ENCODE measurements around the gene OCRL. TPM values are rescaled to one million over a fixed set of nuclear protein-coding genes. Genes with fewer than 3 reads are reported as not detected.

The OCRL gene
- total and polyA plus RNA-seq, 2 of the 13 experiments (the other 11 are each of a cell fraction or from before 2014, with no cell fraction given) = 13.4 to 32.0 TPM

DNA sequence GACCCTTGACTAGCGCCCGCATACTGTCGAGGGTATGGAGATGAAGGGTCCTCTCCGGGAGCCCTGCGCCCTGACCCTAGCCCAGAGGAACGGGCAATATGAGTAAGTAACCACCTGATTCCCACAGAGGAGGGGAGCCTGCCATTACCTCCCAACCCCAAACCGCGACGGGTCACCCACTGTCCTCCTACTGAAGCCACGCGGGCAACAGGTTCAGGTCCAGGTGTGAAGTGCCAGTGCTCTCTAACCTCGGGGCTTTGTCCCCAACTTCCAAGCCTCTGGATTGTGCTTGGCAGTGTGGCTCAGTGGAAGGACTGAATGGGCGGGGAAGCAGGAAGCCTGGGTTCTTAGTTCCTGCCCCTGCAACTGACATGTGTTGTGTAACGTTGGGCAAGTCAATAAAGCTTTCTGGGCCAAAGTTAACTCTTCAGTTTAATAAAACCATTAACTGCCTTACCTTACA is 694 bp downstream of the OCRL start (continued):
- TF ChIP-seq, protein P1, sequence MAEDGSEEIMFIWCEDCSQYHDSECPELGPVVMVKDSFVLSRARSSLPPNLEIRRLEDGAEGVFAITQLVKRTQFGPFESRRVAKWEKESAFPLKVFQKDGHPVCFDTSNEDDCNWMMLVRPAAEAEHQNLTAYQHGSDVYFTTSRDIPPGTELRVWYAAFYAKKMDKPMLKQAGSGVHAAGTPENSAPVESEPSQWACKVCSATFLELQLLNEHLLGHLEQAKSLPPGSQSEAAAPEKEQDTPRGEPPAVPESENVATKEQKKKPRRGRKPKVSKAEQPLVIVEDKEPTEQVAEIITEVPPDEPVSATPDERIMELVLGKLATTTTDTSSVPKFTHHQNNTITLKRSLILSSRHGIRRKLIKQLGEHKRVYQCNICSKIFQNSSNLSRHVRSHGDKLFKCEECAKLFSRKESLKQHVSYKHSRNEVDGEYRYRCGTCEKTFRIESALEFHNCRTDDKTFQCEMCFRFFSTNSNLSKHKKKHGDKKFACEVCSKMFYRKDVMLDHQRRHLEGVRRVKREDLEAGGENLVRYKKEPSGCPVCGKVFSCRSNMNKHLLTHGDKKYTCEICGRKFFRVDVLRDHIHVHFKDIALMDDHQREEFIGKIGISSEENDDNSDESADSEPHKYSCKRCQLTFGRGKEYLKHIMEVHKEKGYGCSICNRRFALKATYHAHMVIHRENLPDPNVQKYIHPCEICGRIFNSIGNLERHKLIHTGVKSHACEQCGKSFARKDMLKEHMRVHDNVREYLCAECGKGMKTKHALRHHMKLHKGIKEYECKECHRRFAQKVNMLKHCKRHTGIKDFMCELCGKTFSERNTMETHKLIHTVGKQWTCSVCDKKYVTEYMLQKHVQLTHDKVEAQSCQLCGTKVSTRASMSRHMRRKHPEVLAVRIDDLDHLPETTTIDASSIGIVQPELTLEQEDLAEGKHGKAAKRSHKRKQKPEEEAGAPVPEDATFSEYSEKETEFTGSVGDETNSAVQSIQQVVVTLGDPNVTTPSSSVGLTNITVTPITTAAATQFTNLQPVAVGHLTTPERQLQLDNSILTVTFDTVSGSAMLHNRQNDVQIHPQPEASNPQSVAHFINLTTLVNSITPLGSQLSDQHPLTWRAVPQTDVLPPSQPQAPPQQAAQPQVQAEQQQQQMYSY (CRISPR knock-in tag; IDR thresholded peaks at IDR 0.05) = no peak
- no peak for TF ChIP-seq ZNF331 (CRISPR knock-in tag; IDR thresholded peaks at IDR 0.05)
- TF ChIP-seq, protein P2, sequence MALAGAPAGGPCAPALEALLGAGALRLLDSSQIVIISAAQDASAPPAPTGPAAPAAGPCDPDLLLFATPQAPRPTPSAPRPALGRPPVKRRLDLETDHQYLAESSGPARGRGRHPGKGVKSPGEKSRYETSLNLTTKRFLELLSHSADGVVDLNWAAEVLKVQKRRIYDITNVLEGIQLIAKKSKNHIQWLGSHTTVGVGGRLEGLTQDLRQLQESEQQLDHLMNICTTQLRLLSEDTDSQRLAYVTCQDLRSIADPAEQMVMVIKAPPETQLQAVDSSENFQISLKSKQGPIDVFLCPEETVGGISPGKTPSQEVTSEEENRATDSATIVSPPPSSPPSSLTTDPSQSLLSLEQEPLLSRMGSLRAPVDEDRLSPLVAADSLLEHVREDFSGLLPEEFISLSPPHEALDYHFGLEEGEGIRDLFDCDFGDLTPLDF (CRISPR knock-in tag; IDR thresholded peaks at IDR 0.05) = no peak
- no peak for TF ChIP-seq ZNF616 (CRISPR knock-in tag; IDR thresholded peaks at IDR 0.05; ENCODE audit: low read depth)
- TF ChIP-seq ZNF550 (CRISPR knock-in tag; IDR thresholded peaks at IDR 0.05; ENCODE audit: borderline replicate concordance) = no peak
- TF ChIP-seq, protein P3, sequence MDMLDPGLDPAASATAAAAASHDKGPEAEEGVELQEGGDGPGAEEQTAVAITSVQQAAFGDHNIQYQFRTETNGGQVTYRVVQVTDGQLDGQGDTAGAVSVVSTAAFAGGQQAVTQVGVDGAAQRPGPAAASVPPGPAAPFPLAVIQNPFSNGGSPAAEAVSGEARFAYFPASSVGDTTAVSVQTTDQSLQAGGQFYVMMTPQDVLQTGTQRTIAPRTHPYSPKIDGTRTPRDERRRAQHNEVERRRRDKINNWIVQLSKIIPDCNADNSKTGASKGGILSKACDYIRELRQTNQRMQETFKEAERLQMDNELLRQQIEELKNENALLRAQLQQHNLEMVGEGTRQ (IDR thresholded peaks at IDR 0.05; ENCODE audit: low read depth, low read length) = no peak
- TF ChIP-seq, protein P3 (CRISPR knock-in tag; IDR thresholded peaks at IDR 0.05; ENCODE audit: borderline replicate concordance) = no peak
- TF ChIP-seq, protein P4, sequence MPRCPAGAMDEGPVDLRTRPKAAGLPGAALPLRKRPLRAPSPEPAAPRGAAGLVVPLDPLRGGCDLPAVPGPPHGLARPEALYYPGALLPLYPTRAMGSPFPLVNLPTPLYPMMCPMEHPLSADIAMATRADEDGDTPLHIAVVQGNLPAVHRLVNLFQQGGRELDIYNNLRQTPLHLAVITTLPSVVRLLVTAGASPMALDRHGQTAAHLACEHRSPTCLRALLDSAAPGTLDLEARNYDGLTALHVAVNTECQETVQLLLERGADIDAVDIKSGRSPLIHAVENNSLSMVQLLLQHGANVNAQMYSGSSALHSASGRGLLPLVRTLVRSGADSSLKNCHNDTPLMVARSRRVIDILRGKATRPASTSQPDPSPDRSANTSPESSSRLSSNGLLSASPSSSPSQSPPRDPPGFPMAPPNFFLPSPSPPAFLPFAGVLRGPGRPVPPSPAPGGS (CRISPR knock-in tag; IDR thresholded peaks at IDR 0.05) = no peak
- TF ChIP-seq SMYD3 (CRISPR knock-in tag; IDR thresholded peaks at IDR 0.05) = no peak
- no peak for TF ChIP-seq TBX2 (CRISPR knock-in tag; IDR thresholded peaks at IDR 0.05; ENCODE audit: borderline replicate concordance)
- TF ChIP-seq HMG20A (CRISPR knock-in tag; IDR thresholded peaks at IDR 0.05; ENCODE audit: borderline replicate concordance) = no peak
- TF ChIP-seq THYN1 (CRISPR knock-in tag; IDR thresholded peaks at IDR 0.05; ENCODE audit: borderline replicate concordance, low read depth) = no peak
- no peak for TF ChIP-seq ZNF816 (CRISPR knock-in tag; IDR thresholded peaks at IDR 0.05; ENCODE audit: borderline replicate concordance)
- TF ChIP-seq, protein P5, sequence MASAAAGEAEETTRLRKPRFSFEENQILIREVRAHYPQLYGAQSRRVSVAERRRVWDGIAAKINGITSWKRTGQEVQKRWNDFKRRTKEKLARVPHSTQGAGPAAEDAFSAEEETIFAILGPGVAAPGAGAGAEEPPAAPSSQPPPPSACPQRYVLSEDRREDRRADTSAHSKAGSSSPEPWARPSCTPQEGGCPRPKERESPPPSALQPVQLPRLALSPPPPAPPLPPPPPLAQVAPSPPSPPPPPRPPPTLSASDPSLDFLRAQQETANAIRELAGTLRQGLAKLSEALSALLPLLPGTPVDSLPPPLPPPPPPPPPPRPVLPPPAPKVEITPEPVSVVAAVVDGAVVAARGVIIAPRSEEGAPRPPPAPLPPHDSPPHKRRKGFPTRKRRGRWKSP (CRISPR knock-in tag; IDR thresholded peaks at IDR 0.05) = no peak
- no peak for TF ChIP-seq ZNF615 (CRISPR knock-in tag; IDR thresholded peaks at IDR 0.05; ENCODE audit: borderline replicate concordance)
- peak; percentile 84 for TF ChIP-seq SP5 (CRISPR knock-in tag; IDR thresholded peaks at IDR 0.05; ENCODE audit: borderline replicate concordance, low read depth)
- TF ChIP-seq ZSCAN20 (CRISPR knock-in tag; IDR thresholded peaks at IDR 0.05; ENCODE audit: borderline replicate concordance) = no peak
- TF ChIP-seq CREB1 (IDR thresholded peaks at IDR 0.05) = no peak
- TF ChIP-seq CREB1 (CRISPR knock-in tag; IDR thresholded peaks at IDR 0.05) = no peak
- no peak for TF ChIP-seq ETV6 (CRISPR knock-in tag; conservative IDR thresholded peaks at IDR 0.05)
- no peak for TF ChIP-seq PCBP2 (optimal IDR thresholded peaks at IDR 0.05; ENCODE audit: low read depth, low read length, poor library complexity, severe bottlenecking)

Data from HepG2 (cell line).